Kasumi-1 (cell line): ENCODE data around the gene GCAT.

Experiments used
- DNase-seq, 2 experiments: peaks; one replicate each; lab custom pipeline; 2025; lab: John Stamatoyannopoulos, UW

GCAT gene

DNA sequence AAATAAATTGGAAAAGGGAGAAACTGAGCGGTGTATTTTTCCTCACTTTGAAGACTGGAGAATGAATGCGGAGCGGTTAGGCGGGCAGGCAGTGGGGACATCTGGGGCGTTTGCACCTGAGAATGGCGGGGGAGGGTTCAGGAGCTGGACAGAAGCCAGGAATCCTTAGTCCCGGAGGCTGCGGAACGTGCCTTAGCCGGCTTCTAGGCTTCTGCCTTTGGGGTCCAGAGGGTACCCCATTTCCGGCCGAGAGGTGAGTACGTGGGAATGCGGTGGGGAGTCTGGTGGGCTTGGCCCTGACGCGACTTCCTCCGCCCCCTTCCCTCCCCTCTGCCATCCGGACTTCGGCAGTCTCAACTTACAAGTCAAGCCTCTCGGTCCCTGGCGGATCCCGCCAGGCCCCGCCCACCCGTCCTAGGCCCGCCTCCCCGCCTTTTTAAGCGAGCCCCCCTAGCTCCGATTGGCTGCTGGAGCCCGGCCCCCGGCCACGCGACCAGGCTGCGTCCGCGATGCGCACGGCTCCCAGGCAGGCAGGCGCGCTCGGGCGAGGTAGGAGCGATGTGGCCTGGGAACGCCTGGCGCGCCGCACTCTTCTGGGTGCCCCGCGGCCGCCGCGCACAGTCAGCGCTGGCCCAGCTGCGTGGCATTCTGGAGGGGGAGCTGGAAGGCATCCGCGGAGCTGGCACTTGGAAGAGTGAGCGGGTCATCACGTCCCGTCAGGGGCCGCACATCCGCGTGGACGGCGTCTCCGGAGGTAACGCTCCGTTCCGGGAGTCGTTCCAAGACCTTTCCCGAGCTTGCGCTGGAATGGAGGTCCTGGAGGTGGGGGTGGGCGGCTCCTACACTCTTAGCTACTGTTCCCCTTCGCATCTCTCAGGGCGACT, at the start of gene GCAT:
Gene GCAT, plus strand, starts transcription at position 525 of the 884 bp plus-strand sequence. Its CDS starts 34 bp downstream, at position 559.
- peak; percentile 95 for DNase-seq

DNA sequence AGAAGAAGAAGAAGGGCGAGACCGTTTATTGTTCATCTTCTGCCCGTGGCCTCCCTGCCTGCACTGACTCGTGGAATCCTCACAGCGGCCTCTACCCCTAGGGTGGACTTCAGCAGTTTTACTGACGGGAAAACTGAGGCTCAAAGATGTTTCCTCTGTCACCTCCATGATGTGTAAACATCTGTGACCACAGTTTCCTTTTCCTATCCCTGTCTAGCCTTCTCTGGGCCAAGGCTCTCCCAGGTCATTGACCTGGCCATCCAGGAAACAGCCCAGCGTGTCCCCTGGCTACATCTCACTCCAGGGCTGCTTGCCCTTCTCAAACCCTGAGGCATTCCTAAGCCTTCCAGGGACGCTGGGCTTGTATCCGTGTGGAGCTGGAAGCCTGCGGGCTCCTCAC, 49.0 kb upstream of the GCAT start:
- DNase-seq = peak in 1 of 2 experiments; percentile 38

DNA sequence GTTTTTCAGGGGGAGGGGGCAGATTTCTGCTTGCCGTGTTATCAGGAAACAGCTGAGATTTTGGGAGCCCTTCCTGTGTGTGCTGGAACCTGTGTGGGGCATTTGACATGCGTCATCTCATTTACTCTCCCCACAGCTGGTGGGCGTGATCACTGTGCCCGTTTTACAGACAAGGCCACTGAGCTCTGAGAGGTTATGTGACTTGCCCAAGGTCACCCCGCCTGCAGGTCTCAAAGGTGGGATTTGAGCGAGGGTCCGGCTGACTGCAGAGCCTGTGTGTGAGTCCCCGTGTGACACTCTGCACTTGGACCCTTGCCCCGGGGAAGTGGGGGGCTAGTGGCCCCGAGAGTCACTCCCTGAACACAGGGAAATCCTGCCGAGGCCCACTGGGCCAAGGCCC, 48.5 kb upstream of the GCAT start:
- no peak for DNase-seq

- no peak for DNase-seq
These were observed 47.6 kb upstream of the GCAT start for GRCh38 chr22:37760152-37760551.

DNA sequence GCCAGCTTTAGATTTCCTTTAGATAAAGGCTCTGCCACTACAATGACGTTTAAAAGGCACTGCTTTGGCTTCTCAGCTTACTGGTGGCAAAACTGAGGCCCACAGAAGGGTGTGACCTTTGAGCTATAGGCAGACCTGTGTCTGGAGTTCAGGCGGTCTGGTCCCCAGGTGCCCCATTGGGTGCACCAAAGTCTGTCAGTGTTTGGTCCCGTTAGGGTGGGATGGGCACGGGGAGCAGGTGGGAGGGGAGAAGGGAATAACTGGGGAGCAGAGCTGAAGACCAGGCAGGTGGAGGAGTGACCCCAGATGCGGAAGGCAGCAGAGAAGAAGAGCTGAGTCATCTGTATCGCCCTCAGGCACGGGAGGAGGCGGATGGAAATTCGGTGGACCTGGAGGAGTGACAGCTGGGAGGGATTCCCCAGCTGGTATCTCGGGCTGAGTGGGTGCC, 45.3 kb upstream of the GCAT start:
- no peak for DNase-seq

GRCh38 chr22:37763012-37763411, 44.7 kb upstream of the GCAT start:
- no peak for DNase-seq

DNA sequence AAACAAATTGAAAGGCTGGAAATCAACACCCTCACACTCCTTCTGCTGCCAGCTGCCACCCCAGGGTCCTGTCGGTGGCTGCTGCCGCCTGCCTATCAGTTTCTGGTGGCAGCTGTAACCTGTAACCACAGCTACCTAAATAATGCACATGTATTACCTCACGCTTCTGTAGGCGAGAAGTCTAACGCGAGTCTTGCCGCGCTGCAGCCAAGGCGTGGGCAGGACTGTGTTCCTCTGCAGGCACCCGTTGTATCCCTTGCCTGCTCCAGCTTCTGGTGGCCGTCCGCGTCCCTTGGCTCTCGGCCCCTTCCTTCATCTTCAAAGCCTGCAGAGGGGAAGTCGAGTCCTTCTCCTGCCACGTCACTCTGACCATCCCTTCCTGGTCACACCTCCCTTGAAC, 44.1 kb upstream of the GCAT start:
- DNase-seq = no peak

GRCh38 chr22:37764622-37765021, 43.1 kb upstream of the GCAT start:
- DNase-seq = no peak

- DNase-seq = no peak
These were observed 42.2 kb upstream of the GCAT start for GRCh38 chr22:37765498-37765897.

- no peak for DNase-seq
These were observed 41.7 kb upstream of the GCAT start for GRCh38 chr22:37765953-37766576.

GRCh38 chr22:37768273-37768672, 39.5 kb upstream of the GCAT start:
- DNase-seq = peak; percentile 4 to 18

DNA sequence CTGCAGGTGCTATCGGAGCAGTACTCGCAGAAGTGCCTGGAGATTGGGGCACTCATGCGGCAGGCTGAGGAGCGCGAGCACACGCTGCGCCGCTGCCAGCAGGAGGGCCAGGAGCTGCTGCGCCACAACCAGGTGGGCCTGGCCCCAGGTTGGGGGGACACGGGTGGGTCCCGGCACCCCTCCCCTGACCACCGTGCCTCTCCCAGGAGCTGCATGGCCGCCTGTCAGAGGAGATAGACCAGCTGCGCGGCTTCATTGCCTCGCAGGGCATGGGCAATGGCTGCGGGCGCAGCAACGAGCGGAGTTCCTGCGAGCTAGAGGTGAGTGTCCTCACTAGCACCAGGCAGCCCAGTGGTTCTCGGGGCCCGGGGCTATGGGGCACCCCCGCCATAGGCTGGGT, 38.7 kb upstream of the GCAT start:
- DNase-seq = no peak

DNA sequence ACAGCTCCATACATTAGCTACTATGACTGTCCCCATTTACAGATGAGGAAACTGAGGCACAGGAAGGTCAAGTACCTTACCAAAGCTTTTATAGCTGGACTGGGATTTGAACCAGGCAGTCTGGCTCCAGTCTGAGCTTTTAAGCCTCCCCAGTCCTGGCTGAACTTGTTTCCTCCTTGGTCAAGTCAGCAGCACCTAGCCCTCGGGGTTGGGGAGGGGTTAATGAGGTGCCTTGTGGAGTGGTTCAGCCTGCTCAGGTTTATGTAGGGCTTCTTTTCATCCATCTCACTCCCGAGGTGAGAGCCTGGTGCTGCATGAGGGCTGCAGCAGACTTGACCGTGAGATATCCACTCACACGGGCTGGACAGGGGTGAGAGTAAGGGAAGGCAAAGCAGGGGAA, 36.7 kb upstream of the GCAT start:
- DNase-seq = no peak

GRCh38 chr22:37771702-37772427, 35.9 kb upstream of the GCAT start:
- no peak for DNase-seq

- no peak for DNase-seq
These were observed 33.0 kb upstream of the GCAT start for GRCh38 chr22:37774728-37775127.

GRCh38 chr22:37775785-37776638, 31.7 kb upstream of the GCAT start:
- no peak for DNase-seq

DNA sequence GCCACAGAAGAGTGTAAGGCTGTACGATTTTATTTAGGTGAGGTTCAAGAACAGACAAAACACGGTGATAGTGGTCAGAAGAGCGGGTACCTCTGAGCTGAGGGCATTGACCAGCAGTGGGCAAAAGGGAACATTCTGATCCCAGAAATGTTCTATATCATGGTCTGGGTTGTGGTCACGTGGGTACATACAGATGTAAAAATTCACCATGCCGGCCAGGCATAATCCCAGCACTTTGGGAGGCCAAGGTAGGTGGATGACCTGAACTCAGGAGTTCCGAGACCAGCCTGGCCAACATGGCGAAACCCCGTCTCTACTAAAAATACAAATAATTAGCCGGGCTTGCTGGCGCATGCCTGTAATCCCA, 31.1 kb upstream of the GCAT start:
- DNase-seq = no peak

DNA sequence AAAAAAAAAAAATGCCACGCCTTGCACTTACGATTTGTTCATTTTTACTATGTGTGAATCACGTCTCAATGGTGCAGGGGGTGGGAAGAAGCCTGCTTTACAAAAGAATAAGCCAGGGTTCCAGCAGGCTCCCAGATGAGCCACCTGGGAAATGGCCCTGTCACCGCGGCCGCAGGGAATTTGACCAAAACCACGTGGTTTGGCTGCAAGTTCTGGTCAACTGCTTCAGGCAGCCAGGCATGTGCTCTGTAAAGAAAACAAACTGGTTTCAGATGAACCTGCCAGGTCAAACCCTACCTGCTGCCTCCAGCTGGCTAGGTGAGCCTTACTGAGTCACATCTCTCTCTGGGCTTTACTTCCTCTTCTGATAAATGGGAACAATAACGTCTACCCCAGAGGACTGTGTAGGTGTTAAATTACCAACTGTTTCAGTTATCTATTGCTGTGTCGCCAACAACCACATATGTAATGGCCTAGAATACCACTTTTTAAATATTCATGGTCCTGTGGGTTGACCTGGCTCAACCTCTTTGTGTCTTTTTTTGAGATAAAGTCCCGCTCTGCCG, 30.5 kb upstream of the GCAT start:
- peak; percentile 5 to 18 for DNase-seq

- no peak for DNase-seq
These were observed 29.2 kb upstream of the GCAT start for GRCh38 chr22:37778370-37779009.

- peak; percentile 10 to 13 for DNase-seq
These were observed 26.2 kb upstream of the GCAT start for GRCh38 chr22:37781434-37782059.
